GM10248 (cell line): ENCODE results near the gene MLIP.
"Not testable (repeated sequence)": the region's sequence is repeated elsewhere in the genome, so short reads cannot be mapped to it uniquely, and the experiment has no call there.

Experiments
- CTCF ChIA-PET: fragments of 300-600 bp; sonication (Branson Sonifier 250); formaldehyde crosslinking; extraction: SDS; loops from one replicate; lab custom pipeline; 2021; ENCODE audit warnings: antibody characterized with exemption; lab: Yijun Ruan, JAX
- POLR2A ChIA-PET: fragments of 350-650 bp; sonication (Branson Sonifier 250); formaldehyde crosslinking; extraction: SDS; loops from one replicate; lab custom pipeline; 2020; ENCODE audit warnings: antibody characterized with exemption; lab: Yijun Ruan, JAX
- DNase-seq: peaks from one replicate; pipeline ENCODE4 v3.0.0; 2012; ENCODE audit errors: extremely low spot score
- TF ChIP-seq, protein P1 (sequence below): IDR thresholded peaks from 2 replicates; pipeline ENCODE4 v1.5.1; 2012; ENCODE audit warnings: mild to moderate bottlenecking, low read depth; ENCODE audit errors: extremely low read depth, missing control alignments, control extremely low read depth

MLIP gene

DNA sequence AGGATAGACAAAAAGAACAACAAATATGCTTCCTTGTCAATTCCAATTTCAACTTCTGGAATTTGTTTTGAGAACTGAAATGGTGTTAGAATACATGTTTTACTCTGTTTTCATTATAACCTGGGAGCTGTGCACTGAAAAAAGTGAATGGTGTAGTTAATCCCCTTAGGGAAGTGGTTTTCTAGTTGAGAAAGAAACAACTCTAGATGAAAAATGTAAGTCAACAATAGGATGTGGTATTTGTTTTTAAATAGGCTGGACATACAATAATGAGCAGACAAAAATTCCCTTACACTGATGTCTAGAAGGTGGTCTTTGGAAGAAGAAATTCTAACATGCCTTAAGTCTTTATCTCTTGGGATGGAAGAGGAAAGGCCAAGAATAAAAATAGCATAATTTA is 137.1 kb downstream of the MLIP start:
- DNase-seq = no peak
- ChIA-PET CTCF (no interaction called here), POLR2A (no interaction called here)
- TF ChIP-seq, protein P1, sequence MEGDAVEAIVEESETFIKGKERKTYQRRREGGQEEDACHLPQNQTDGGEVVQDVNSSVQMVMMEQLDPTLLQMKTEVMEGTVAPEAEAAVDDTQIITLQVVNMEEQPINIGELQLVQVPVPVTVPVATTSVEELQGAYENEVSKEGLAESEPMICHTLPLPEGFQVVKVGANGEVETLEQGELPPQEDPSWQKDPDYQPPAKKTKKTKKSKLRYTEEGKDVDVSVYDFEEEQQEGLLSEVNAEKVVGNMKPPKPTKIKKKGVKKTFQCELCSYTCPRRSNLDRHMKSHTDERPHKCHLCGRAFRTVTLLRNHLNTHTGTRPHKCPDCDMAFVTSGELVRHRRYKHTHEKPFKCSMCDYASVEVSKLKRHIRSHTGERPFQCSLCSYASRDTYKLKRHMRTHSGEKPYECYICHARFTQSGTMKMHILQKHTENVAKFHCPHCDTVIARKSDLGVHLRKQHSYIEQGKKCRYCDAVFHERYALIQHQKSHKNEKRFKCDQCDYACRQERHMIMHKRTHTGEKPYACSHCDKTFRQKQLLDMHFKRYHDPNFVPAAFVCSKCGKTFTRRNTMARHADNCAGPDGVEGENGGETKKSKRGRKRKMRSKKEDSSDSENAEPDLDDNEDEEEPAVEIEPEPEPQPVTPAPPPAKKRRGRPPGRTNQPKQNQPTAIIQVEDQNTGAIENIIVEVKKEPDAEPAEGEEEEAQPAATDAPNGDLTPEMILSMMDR = no peak

DNA sequence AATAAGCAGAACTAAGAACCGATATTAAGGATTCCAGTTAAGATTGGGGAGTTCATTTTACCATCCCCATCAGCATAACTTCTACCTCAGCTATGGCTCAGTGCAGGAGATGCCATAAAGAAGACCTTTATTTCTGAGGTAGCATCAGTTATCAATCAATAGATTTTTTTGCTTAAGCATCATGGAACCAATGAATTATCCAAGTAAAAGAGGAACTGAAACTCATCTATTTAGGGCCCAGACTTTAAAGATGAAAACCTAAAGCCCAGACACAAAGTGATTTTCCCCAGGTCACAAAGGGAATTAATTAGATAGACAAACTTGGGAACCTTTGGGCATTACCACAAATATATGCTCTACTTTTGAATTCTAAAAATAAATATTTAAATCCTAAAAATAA is 137.8 kb downstream of the MLIP start:
- CTCF ChIA-PET = no interaction called here

DNA sequence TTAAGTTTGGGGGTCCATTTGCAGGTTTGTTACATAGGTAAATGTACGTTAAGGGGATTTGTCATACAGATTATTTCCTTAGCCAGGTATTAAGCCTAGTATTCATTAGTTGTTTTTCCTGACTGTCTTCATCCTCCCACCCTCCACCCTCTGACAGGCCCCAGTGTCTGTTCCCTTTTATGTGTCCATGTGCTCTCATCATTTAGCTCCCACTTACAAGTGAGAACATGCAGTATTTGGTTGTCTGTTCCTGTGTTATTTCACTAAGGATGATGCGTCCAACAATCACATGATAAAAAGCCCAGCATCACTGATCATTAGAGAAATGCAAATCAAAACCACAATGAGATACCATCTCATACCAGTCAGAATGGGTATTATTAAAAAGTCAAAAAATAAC is 138.6 kb downstream of the MLIP start:
- POLR2A ChIA-PET, DNase-seq, CTCF ChIA-PET: not testable (repeated sequence)

More for the DNA sequence above, 137.8 kb downstream of the MLIP start:
- TF ChIP-seq, protein P1 = no peak
- POLR2A ChIA-PET = no interaction called here
- no peak for DNase-seq

DNA sequence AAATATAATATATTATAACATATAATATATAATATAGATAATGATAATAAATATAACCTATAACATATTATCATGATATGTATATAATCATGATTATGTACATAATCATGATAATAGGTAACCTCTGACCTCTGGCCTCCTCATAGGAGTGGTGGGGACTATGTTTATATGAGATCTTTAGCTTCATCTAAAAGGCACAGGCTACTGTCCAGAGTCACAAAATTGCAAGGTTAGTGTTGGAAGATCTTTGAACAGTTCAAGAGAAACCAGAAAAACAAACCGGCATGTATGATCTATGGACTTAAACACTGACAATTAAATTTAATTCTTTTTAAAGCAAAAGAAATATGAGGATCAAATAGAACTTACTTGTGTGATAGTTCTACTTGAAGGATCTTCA is 141.3 kb downstream of the MLIP start:
- DNase-seq = no peak
- ChIA-PET POLR2A (no interaction called here), CTCF (no interaction called here)
- TF ChIP-seq, protein P1 = no peak

DNA sequence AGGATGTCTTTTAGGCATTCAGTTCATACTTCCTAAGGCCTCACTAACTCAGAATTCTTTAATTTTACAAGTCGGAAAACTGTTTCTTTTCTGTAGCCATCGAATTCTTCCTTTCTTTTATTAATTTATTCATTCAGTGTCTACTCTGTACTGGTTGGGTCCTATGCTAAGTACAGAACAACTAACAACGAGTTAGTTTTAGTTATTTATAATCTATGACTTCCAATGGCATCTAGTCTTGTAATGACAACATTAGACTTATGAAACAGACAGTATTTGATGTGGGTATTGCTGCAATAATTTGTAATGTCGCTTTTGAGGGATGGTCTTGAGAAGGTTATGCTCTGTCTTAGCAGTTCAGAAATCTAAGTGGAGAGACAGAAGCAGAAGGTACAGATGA is 141.7 kb downstream of the MLIP start:
- no peak for DNase-seq
- CTCF ChIA-PET = no interaction called here
- TF ChIP-seq, protein P1 = no peak
- POLR2A ChIA-PET = no interaction called here

DNA sequence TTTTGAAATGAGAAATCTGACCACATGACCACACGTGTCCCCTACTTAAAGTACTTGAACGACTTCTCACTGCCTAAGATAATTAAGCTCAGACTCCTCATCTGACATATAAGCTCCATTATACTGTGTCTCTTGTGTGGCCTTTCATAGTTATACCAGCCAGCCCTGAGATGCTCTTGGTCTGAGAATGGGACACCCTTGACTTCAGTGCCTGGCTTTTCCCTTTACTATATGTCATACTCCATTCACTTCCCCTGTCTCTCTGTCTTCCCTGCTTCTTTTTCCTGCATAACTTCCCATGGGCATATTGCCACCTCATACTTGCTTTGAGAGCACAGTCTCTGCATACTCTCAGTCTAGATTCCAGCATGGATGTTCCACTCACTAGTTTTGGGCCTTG is 143.6 kb downstream of the MLIP start:
- ChIA-PET CTCF (no interaction called here), POLR2A (no interaction called here)
- no peak for DNase-seq
- TF ChIP-seq, protein P1 = no peak

DNA sequence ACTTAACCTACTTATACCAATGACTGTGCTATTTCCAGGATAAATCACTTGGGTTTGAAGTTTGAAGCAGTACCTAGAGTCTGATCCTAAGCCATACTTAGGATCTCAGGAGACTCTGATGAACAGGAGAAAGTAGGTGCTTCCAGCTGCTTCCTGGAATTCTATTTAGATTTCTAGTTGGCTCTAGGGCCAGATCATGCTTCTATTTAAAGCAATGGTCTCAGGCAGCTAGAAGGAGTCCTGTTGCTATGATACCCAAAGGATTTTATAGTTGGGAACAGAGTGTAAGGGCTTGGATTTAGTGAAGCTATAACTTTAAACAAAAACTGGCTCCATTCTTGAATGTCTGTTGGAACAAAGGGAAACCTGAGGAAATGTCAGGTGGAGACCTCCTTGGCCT is 144.6 kb downstream of the MLIP start:
- POLR2A ChIA-PET = no interaction called here
- TF ChIP-seq, protein P1 = no peak
- no peak for DNase-seq
- CTCF ChIA-PET = interaction anchor here (1.0 to 1.3 kb wide), 3 partner anchors 9 to 18 kb away, joined by 3 to 4 read pairs (median 3); no protein-coding TSS in a partner anchor
